HG03432 (cell line): ENCODE results near the gene NCOR2.

Source experiments
- ATAC-seq: cut with Tn5 transposase; IDR thresholded peaks from one replicate; pipeline ENCODE4 v1.9.1; 2021; ENCODE audit warnings: mild to moderate bottlenecking, moderate library complexity; ENCODE audit not compliant: unreplicated experiment

The NCOR2 gene

DNA sequence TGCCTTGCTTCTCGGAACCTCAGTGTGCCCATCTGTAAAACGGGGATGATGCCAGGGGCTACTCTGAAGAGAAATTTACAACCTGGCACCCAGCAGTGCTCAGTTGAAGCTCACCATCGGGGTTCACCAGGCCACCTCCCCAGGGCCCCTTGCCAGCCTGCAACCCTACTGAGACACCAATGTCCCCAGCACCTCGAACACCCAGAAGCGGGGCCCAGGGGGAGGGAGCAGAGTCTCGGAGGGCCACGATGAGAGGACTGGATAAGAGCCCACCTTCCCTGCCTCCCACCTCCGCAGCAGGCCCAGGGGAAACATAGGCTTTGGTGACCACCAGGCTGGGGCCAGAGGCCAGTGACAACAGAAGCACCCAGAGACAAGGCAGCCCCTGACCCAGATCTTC, 22.4 kb downstream of the NCOR2 start:
- no peak for ATAC-seq

DNA sequence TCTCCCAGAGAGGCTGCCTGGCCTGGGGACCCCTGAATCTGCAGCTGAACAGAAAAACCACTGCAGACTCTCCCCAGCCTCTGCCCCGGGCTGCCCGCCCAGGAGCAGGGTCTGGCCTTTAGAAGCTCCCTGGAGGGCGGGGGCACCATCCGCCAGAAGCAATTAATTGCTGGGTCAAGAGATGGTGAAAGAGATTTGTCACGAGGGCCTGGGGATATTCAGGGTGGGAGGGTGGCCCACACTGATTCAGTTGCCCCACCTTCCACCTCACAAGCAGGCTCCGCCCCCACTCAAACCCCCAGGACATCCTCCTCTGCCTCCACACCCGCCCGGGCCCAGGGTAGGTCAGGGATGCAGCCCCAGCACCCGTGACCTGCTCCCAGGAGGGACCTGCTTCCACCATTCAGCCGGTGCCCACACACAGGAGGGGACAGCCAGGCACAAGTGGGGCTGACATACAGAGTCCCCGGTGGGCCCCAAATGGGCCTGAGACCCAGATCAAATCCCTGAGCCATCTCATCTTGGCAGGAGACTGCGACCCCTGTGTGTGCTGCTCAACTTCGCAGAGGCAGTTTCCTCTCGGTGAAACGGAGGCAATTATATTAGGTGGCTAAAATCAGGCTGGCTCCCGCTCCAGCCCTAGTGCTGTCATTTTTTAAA, 23.0 kb downstream of the NCOR2 start:
- ATAC-seq, result no peak

DNA sequence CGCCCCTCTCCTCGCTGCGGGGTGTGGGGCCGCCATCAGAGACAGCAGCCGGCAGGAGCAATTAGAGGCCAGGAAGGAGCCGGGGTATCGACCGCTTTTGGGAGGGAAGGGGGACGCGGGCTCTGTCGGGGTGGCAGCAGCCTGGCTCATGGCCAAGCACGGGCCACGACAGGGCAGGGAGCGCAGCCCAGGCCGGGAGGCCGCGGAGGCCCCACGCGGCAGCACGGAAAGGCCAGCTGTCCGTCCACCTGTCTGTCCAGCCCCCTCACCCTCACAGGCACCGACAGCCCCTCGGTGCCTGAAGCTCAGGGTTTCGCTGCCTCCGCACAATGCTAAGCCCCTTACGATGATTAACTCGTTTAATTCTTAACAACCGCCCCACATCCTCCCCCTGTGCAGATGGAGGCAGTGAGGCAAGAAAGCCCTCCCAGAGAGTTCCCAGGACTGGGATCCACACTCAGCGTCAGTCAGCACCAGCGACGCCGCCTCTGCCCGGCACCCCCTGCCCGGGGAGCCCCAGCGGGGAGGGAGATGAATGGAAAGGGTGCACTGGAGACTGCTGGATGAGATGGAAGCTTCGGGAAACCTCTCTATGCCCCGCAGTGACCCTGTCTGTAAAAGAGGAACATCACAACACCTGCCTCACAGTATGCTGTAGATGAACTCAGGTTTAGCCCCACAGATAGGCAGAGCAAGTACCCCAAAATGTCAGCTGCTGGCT, 23.7 kb downstream of the NCOR2 start:
- ATAC-seq, result no peak

DNA sequence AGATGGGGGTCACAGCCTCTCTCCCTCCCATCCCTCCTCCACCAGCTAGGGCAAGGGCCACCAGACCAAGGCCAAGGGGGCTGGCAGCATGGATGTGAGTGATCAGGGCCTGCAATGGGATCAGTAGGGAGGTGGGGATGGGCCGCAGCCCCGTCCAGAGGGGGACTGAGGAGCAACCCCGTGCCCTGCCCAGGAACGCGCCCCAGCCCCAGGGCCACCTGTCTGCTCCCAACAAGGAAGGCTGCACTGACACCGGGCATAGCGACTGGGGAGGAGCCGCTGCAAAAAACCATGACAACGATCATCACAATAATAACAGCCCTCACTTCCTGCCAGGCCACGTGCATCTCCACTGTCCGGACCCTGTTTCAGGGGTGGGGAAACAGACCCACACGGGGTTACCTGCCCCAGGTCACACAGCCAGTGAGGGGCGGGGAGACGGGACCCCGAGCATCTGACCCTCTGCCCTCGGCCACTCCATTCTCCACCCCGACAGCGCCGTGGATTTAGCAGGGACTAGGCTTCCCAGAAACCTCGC, 24.3 kb downstream of the NCOR2 start:
- no peak for ATAC-seq

DNA sequence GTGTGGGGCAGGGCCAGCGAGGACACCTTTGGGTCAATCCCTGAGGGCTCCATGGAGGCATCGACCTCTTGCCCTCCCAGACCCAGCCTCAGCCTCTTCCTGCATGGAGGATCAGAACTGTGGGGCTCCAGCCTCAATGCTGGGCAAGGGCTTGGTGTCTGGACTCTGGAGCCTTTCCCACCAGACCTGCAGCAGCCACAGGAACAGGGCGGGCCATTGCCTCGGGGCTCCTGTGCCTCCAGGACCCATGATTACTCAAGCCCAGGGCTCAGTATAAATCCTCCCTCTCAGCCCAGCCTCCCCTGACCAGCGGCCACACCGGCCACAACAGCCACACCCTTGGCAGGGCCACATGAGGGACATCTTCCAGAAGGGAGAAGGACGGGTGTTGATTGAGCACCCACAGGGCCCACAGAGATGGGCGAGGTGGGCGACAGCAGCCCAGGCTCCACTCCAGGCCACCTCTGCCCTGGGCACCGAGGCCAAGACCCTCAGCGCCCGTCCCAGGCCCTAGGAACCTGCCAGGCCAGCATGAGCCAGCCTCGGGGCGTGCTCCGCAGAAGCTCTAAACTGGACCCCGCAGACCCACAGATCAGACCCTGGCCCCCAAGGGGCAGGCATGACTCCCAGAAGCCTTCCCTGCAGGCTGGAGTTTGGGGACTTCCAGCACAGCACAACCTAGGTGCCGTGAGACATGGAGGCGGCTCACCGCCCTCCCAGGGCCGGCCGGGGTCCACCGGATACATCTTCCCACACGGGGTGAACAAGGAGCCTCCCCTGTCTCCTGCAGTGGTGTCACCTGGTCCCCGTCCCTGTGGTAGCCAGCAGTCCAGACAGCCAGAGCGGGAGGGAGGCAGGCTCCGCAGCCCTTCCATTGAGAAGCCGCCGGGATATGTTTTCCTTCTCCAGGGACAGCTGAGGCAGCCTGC, 25.1 kb downstream of the NCOR2 start:
- no peak for ATAC-seq

DNA sequence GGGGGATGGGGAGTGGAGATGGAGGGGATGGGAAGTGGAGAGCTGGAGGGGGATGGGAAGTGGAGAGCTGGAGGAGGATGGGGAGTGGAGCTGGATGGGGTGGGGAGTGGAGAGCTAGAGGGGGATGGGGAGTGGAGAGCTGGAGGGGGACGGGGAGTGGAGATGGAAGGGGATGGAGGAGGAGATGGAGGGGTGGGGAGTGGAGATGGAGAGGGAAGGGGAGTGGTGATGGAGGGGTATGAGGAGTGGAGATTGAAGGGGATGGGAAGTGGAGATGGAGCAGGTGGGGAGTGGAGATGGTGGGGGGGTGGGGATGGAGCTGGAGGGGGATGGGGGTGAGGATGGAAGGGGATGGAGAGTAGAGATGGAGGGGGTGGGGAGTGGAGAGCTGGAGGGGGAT, 26.1 kb downstream of the NCOR2 start:
- no peak for ATAC-seq

DNA sequence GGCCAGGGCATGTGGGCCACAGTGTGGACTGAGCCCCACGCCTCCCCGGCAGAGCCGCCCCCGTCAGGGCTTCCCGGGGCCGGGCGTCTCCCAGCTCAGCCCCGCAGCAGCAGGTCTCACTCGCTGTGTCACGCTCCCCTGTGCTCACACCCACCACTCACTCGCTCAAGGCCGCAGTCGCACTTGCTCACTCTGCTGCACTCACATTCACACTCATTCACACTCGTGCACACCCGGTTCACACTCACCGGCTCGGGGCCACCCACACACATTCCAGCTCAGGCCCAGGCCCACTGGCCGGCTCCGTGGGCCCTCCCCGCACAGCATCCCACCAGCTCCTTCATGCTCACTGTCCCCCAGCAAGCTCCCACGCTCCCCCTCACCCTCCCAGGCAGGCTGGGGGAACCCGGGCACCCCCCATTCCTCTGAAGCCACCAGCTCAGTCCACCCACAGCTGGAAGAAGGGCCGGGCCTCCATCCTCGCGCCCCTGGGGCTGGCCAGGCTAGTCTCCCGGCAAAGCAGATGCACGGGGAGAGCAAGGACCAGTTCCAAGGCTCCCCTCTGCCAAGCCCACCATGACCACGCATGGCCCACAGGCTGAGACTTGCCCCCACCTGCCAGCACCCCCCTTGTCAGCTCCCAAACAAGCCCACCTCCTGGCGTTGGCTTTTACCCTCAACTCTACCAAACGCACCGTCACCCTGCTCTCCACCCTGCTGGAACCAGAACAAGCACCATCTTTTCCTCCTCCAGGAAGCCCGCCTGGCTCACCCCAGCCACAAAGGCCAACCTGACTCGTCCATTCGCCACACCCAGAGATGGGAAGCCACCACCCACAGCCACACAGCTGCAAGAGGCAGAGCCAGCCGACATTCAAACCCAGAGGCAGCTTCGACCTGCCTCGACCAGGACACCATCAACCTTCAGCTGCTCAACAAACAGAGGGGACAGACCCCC, 28.0 kb downstream of the NCOR2 start:
- ATAC-seq, result no peak

DNA sequence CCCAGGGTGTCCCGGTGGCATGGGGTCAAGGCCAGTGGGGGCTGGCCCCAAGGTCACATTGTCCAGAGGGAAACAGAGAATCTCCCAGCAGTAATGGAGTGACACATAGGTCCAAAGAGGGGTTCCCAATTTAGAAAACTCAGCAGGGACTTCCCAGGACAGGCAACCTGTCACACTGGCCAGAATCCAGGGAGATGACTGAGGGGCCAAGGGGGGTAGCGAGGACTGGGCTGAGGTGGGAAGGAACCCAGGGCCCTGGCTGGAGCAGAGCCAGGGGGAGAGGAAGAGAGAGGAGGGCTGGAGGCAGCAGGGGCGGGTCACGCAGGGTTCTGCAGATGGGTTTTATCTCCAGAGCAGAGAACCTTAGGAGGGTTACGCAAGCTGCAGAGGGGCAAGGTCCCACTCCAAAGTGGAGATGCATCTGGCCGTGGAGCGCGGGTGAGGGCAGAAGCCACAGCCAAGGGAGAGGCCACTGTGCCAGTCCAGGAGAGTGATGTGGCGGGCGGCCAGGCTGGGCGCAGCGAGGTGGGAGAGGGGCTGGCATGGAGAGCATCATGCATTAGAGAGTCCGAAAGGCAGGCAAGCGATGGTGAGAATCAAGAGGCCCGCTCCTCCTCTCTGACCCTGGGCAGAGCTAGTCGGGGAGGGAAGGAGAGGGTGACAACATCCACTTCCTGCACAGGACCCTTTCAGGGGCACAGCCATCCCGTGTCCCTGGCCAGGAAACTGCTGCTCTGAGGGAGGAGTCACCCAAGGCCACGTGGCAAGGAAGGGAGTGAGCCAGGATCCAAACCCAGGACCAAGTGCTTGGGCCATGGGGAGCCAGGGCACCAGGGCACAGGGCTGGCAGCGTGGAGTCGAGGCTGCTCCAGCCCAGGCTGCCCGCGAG, 29.0 kb downstream of the NCOR2 start:
- no peak for ATAC-seq

DNA sequence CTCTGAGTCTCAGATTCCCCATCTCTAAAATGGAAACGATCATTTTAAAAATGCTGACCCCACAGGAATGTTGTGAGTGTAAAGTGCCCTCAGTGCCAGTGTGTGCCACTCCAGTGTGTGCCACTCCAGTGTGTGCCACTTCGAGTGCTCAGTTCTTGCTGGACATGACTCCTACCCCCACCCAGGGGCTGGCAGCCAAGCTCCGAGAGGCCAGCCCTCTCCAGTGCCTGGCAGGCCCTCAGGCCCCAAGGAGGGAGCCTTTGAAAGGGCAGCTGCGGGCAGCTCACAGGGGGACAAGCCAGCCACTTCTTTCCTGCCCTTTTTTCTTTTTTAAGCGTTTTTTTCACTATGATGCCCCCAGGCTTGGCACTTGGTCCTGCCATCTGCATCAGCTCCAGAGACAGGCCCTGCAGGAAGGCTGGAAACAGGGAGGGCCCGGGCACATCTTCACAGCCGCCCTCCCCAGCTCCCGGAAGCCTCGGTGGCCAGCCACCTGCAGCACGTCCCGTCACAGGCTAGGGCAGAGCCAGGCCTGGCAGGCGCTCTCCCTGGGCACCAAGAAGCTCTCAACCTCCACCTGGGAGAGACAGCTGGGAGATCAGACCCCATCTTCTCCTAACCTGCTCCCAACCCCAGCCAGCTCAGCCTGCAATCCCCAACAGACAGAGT, 29.8 kb downstream of the NCOR2 start:
- no peak for ATAC-seq

DNA sequence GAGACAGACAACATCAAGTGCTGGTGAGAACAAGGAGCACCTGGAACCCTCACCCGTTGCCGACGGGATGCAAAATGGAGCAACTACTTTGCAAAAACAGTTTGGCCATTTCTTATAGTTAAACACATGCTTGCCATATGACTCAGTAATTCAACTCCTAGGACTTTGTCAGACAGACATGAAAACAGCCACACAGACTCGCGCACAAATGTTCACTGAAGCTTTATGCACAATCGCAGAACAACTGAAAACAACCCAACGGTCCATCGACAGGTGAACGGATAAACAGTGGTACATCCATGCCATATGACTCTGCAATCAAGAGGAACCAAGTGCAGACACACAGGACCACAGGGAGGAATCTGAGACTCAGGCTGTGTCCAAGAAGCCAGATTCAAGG, 30.8 kb downstream of the NCOR2 start:
- ATAC-seq, result no peak

DNA sequence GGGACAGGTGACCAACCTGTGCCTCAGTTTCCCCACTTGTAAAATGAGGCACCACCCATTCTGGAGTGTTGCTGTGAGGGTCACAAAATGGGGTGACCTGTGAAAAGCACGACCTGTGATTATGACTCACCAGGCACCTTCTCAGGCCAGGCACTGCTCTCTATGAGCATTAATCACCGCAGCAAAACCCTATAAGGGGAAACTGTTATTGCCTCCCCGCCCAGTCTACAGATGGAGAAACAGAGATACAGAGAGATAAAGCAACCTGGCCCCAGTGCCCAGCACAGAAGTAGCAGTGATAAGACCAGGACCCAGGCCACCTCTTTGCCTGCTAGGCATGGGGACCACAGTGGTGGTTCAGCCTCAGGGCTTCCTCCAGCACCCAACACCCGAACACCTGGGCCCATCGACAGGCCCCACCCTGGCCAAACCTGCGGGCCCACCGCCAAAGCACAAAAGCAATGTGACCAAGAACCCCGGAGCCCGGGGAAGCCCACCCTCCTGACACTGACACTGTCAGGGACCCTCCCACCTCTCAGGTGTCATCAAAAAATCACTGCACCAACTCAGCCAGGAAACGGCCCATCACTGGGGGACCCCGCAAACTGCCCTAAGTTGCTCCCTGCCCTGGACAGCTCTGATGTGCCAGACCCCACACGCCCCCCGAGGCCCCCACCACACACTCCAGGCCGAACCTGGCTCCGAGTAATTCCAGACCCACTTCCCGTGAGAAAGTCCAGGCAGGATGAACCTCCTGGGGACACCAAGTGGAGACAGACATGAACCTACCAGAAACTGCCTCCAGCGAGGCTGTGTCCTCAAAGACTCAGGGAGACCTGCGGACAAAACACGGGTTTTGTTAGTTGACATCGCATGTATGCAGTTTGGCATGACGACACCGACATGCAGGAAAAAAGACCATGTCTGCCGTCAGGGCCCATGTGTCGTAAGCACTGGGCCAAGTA, 32.4 kb downstream of the NCOR2 start:
- no peak for ATAC-seq

DNA sequence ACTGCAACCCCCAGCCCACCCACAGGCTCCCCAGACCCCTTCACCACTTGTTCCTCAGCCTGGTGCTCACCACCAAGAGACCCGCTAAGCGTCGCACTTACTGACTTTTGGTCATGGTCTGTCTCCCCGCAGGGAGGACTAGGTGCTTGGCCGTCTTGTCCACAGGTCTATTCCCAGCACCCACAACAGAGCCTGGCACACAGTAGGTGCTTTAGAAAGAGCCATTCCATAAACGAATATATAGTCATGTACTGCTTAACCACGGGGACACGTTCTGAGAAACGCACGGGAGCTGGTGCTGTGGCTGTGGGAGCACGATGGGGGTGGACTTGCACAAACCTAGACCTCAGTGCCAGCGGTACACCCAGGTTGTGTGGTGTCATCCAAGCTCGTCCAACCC, 34.0 kb downstream of the NCOR2 start:
- ATAC-seq, result no peak

DNA sequence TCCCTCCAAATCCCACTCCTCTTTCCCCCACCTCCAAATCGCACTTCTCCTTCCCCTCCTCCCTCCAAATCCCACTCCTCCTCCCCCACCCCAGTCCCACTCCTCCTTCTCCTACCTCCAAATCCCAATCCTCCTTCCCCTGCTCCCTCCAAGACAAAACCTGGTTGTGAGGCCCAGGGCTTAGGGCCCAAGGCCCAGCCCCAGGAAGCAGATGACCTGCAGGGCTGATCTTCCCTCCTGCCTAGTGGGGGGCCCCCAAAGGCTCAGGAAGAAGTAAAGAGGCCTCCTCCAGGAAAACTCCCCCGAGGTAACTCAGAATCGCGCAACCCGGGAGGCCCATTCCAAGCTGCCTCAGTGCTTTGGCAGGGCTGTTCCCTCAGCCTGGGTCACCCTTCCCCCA, 34.4 kb downstream of the NCOR2 start:
- ATAC-seq, result no peak

DNA sequence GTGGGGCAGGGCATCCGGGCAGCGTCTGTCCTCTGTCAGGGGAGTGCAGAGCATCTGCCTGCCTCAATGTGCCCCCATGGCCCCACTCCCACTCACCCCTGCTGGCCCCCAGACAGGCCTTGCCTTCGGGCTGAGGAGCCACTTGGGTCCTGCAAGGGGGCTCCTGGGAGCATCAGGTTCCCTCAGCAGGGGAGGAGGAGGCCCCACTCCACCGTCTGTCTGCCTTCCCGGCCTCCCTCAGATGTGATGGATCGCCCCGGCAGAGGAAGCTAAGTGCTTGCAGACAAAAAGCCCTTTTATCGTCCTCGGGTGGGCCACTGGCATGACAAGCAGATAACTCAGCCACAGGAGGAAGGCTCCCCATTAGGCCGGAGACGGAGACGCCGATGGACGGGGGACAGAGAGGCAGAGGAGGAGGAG, 35.1 kb downstream of the NCOR2 start:
- no peak for ATAC-seq

DNA sequence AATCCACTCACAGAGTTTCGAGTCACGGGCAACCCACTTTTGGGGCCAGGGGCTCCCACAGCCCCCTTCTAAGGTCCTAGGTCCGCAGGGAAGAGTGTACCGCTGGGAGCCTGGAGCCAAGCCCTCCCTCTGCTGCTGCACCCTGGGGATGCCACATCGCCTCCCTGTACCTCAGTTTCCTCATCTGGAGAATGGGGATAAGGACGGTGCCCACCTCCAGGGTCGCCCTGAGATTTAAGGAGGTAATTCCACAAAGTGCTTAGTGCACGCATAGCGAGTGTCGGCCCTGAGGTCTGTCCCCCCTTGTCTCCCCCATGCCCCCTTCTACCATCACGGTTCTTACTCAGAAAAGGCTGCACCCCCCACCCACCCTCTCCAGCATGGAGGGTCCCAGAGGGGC, 35.5 kb downstream of the NCOR2 start:
- no peak for ATAC-seq

DNA sequence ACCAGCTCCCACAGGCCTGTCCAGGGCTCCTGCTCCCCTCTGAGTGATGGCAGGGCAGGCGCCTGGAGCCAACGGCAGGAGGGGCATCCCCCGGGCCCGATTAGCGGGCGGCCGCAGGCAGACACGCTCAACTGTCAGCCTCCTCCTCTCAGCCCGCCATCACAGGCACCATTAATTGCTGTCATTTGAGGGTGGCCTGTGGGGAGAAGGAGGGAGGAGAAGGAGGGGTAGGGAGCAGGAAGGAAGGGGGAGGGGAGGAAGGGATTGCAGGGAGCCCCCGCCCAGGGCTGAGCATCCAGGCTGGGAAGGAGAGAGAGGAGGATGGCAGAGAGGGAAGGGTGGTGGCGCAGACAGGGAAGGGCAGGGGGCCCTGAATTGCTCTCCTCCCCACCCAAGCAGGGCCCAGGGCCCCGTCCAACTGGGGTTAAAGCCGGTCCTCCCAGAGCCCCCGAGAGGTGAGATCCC, 36.1 kb downstream of the NCOR2 start:
- ATAC-seq, result no peak

DNA sequence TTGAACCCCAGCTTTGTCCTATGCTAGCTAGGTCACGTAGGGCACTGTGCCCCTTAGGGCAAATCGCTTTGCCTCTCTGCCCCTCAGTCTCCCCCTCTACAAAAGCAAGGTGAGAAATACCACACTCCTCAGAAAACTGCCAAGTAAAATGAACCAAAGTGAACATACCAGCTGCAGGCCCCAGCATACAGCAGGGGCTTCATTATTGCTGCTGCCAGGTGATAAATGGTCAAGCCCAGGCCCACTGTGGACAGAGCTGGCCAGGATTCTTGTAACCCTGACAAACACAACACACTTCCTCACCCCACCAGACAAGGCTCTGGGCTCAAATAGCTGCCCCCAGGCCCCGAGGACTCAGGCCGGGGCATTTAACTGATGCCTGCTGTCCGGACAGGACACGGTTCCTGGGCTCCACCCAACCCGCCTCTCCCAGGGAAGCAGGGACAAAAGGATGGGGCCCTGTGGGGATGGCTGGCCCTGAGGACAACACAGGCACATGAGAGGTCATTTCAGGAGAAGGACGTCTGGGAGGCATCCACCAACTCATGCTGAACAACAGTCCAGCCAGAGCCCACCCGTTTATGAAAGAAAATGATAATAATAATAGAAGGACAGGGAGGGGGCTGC, 36.7 kb downstream of the NCOR2 start:
- ATAC-seq, result no peak
